Measurements from ENCODE around the gene PKMYT1.
"Not testable (repeated sequence)": the region's sequence is repeated elsewhere in the genome, so short reads cannot be mapped to it uniquely, and the experiment has no call there.

Gene PKMYT1

DNA sequence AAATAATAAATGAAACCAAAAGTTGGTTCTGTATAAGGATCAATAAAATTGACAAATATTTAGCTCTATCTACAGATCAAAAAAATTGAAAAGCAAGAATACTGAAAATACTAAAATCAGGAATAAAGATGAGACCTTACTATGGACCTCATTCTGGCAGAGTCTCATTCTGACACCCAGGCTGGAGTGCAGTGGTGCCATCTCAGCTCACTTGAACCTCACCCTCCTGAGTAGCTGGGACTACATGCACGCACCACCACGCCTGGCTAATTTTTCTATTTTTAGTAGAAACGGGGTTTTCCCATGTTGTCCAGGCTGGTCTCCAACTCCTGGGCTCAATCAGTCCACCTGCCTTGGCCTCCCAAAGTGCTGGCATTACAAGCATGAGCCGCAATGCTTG lies 38.2 kb downstream of the PKMYT1 start:
- DNase-seq (ENCODE audit: insufficient read length, low spot score) (no peak), FAIRE-seq (no peak)

- FAIRE-seq = no peak
- DNase-seq (ENCODE audit: insufficient read length, low spot score) = no peak
Measured at GRCh38 chr16:2939968-2940367, 40.3 kb downstream of the PKMYT1 start.

GRCh38 chr16:2938206-2938605 lies 42.0 kb downstream of the PKMYT1 start:
- FAIRE-seq = no peak
- DNase-seq (ENCODE audit: insufficient read length, low spot score) = no peak

DNA sequence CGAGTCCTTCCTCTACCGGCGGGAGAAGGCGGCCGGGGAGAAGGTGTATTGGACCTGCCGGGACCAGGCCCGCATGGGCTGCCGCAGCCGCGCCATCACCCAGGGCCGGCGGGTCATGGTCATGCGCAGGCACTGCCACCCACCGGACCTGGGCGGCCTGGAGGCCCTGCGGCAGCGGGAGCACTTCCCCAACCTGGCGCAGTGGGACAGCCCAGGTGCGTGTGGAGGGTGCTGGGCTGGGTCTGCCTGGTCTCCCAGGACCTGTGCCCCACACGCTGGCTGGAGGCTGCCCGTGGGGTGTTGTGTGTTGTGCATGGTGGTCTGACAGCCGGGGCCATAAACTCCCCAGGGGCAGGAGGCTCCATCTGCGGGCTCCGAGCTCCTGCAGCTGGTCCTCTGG lies 43.1 kb downstream of the PKMYT1 start:
- DNase-seq (ENCODE audit: insufficient read length, low spot score) = no peak
- no peak for FAIRE-seq

DNA sequence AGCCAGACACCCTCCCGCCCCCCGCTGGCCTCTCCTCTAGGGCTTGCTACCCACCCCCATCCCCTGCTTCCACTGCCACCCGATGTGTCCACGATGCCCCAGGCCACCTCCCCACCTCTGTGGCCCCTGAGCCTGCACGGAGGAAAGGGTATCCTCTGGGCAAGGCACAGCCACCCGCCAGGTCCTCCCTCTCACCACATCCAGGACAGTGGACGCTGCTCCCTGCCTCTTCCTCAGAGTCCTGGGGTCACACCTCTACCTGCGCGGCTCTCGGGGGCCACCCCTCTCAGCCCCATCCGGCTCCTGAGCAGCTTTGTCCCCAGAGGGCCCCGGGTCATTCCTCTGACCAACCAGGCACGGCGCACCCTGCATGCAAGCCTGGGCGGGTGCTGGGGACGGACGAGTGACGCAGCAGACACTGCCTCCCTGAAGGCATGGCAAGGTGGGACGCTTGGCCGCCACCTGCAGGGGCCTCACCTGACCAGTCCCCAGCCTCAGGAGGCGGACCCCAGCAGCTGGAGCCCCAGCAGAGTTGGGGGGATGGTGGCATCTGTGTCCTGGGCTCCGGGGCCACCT lies 43.7 kb downstream of the PKMYT1 start:
- FAIRE-seq (no peak), DNase-seq (ENCODE audit: insufficient read length, low spot score) (no peak)

- no peak for DNase-seq (ENCODE audit: insufficient read length, low spot score)
- no peak for FAIRE-seq
Measured at GRCh38 chr16:2934450-2934849, 45.8 kb downstream of the PKMYT1 start.

DNA sequence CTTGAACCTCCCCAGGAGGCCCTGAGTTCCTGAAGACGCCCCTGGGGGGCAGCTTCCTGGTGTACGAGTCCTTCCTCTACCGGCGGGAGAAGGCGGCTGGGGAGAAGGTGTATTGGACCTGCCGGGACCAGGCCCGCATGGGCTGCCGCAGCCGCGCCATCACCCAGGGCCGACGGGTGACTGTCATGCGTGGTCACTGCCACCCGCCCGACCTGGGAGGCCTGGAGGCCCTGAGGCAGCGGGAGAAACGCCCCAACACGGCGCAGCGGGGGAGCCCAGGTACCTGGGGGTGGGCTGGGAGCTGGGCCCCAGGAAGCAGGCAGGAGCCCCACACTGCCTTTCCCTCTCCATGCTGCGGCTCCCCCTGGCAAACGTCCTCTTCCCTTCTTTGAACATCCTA lies 46.5 kb downstream of the PKMYT1 start:
- DNase-seq (ENCODE audit: insufficient read length, low spot score) (no peak), FAIRE-seq (no peak)

DNA sequence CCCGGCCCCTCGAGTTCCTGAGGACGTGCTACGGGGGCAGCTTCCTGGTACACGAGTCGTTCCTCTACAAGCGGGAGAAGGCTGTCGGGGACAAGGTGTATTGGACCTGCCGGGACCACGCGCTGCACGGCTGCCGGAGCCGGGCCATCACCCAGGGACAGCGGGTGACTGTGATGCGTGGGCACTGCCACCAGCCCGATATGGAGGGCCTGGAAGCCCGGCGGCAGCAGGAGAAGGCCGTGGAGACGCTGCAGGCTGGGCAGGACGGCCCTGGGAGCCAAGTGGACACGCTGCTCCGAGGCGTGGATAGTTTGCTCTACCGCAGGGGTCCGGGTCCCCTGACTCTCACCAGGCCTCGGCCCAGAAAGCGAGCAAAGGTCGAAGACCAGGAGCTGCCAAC lies 47.1 kb downstream of the PKMYT1 start:
- DNase-seq (ENCODE audit: insufficient read length, low spot score) = no peak
- no peak for FAIRE-seq

- FAIRE-seq; DNase-seq (ENCODE audit: insufficient read length, low spot score): not testable (repeated sequence)
Measured at GRCh38 chr16:2931231-2931914, 48.9 kb downstream of the PKMYT1 start.

- FAIRE-seq (no peak), DNase-seq (ENCODE audit: insufficient read length, low spot score) (no peak)
Measured at GRCh38 chr16:2930236-2930635, 50.0 kb downstream of the PKMYT1 start.

DNA sequence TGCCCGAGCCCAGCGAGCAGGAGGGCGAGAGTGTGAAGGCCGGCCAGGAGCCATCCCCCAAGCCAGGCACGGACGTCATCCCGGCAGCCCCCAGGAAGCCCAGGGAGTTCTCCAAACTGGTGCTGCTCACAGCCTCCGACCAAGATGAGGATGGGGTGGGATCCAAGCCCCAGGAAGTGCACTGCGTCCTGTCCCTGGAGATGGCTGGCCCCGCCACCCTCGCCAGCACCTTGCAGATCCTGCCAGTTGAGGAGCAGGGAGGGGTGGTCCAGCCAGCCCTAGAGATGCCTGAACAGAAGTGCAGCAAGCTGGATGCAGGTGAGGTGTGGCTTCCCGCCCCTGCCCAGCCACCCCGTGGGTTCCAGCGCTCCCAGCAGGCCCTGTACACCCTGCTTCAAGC lies 50.6 kb downstream of the PKMYT1 start:
- FAIRE-seq = no peak
- no peak for DNase-seq (ENCODE audit: insufficient read length, low spot score)

- DNase-seq (ENCODE audit: insufficient read length, low spot score) (no peak), FAIRE-seq (no peak)
Measured at GRCh38 chr16:2928796-2929195, 51.5 kb downstream of the PKMYT1 start.

GRCh38 chr16:2928151-2928550 lies 52.1 kb downstream of the PKMYT1 start:
- not testable (repeated sequence) for FAIRE-seq; DNase-seq (ENCODE audit: insufficient read length, low spot score)

DNA sequence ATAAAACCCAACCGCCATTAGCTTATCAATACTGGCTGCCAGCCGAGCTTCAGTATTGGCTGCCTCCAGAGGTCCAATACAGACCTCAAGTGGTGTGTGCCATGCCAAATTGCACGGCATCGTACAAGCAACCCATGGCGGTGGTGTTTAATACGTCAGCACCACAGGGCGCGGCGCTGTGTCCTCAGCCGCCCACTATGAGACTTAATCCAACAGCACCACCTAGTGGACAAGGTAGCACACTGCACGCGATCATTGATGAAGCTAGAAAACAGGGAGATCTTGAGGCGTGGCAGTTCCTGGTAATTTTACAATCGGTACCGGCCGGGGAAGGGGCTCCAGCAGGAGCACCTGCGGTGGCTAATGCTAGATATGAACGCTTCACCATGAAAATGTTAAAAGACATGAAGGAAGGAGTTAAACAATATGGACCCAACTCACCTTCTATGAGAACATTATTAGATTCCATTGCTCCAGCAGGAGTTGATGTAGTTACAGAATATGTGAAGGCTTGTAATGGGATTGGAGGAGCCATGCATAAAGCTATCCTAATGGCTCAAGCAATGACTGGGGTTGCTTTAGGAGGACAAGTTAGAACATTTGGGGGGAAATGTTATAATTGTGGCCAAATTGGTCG lies 53.1 kb downstream of the PKMYT1 start:
- DNase-seq (ENCODE audit: insufficient read length, low spot score) = peak; percentile 75
- FAIRE-seq = peak; percentile 96

DNA sequence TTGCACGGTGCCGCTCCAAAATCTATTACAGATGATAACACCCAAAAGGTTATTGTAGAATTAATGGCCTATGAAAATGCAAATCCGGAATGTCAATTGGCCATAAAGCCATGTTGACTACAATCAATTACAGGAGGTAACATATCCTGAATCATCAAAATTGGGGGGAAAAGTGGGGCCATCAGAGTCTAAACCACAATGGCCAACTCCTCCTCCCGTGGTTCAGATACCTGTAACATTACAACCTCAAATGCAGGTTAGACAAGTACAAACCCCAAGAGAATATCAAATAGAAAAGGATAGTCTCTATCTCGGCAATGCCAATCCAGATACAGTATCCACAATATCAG lies 53.6 kb downstream of the PKMYT1 start:
- FAIRE-seq = no peak
- DNase-seq (ENCODE audit: insufficient read length, low spot score) = no peak

GRCh38 chr16:2925951-2926649 lies 54.1 kb downstream of the PKMYT1 start:
- FAIRE-seq = no peak
- no peak for DNase-seq (ENCODE audit: insufficient read length, low spot score)

GRCh38 chr16:2924901-2925755 lies 55.1 kb downstream of the PKMYT1 start:
- FAIRE-seq (no peak), DNase-seq (ENCODE audit: insufficient read length, low spot score) (no peak)

- FAIRE-seq (no peak), DNase-seq (ENCODE audit: insufficient read length, low spot score) (no peak)
Measured at GRCh38 chr16:2923481-2923880, 56.8 kb downstream of the PKMYT1 start.

Data from HTR-8/SVneo (cell line).